Colonic mucosa (tissue), 4 donors: Measurements from ENCODE around the gene TANC1. TPM values are rescaled to one million over a fixed set of nuclear protein-coding genes. Genes with fewer than 3 reads are reported as not detected.

ENCODE experiments used
- DNase-seq: peaks from one replicate; pipeline ENCODE4 v3.0.0-alpha.2; 2020
- H3K27ac ChIP-seq: fragments of 200-600 bp; one replicate; pipeline ENCODE4 v1.8.0; 2021
- H3K27me3 ChIP-seq: fragments of 200-600 bp; one replicate; pipeline ENCODE4 v1.8.0; 2021
- H3K36me3 ChIP-seq: fragments of 200-600 bp; one replicate; pipeline ENCODE4 v1.8.0; 2021
- H3K4me1 ChIP-seq: fragments of 200-600 bp; one replicate; pipeline ENCODE4 v1.8.0; 2021; ENCODE audit warnings: mild to moderate bottlenecking
- H3K4me3 ChIP-seq: fragments of 200-600 bp; one replicate; pipeline ENCODE4 v1.8.0; 2021
- H3K9ac ChIP-seq, 2 donors: one replicate each; pipeline ENCODE4 v1.7.0; 2013; ENCODE audit warnings: control low read depth in 2 of 2, low read depth in 2 of 2, low read length in 2 of 2
- H3K9me3 ChIP-seq: fragments of 200-600 bp; one replicate; pipeline ENCODE4 v1.8.0; 2021
- intact Hi-C: fragments of 100-400 bp; cut with DNase I; formaldehyde crosslinking; loops from one replicate; pipeline ENCODE4 v1.14.1; 2022
- total RNA-seq, 2 donors: library from RNA; stranded (reverse); fragmentation: NEBNext Ultra II Directional in 1 of 2; extraction: Animal tissue kit (Norgen Biotek cat#: 25700) in 1 of 2; gene quantifications; one replicate each; pipeline ENCODE4 v1.2.1, GENCODE V29; 2021
- TF ChIP-seq, protein P1 (sequence below): fragments of 200-600 bp; IDR thresholded peaks from one replicate; pipeline ENCODE4 v1.8.0; 2022; ENCODE audit warnings: antibody characterized with exemption, mild to moderate bottlenecking
- donor health status: healthy.
- donor health status: DM: no; HTN: no; CAD: no.
- donor health status: DM: no; HTN: no; CAD: no.

TANC1 gene
- total RNA-seq, 2 donors from 2014 or later: 28.3 to 32.7 TPM

DNA sequence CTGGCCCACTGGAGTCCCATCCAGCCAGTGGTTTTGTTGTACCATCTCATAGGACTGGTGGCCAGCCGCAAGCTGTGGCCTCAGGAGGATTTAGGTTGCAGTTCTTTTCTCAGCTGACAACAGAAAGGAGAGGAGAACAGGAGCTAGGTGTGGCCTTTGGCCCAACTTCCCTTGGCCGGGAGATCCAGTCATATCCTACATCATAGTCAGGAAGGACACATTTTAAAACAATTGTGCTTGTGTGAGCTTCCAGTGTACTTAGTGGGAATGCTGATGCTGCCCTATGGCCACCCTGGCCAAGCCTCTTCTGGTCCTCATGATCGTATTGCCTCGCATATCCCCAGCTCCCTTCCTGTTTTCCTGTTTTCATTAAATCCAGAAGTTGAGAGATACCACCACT is 220.0 kb downstream of the TANC1 start:
- Histone ChIP-seq H3K9ac (no peak overlapping the region), H3K27ac (no peak overlapping the region), H3K36me3 (peaks cover 7% of the 10 kb centered on the region), H3K4me3 (no peak overlapping the region), H3K4me1 (no peaks in the 10 kb centered on the region), H3K27me3 (no peaks in the 10 kb centered on the region), H3K9me3 (no peaks in the 10 kb centered on the region)
- TF ChIP-seq, protein P1, sequence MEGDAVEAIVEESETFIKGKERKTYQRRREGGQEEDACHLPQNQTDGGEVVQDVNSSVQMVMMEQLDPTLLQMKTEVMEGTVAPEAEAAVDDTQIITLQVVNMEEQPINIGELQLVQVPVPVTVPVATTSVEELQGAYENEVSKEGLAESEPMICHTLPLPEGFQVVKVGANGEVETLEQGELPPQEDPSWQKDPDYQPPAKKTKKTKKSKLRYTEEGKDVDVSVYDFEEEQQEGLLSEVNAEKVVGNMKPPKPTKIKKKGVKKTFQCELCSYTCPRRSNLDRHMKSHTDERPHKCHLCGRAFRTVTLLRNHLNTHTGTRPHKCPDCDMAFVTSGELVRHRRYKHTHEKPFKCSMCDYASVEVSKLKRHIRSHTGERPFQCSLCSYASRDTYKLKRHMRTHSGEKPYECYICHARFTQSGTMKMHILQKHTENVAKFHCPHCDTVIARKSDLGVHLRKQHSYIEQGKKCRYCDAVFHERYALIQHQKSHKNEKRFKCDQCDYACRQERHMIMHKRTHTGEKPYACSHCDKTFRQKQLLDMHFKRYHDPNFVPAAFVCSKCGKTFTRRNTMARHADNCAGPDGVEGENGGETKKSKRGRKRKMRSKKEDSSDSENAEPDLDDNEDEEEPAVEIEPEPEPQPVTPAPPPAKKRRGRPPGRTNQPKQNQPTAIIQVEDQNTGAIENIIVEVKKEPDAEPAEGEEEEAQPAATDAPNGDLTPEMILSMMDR: no peak
- intact Hi-C loops: loop anchor here (10.0 kb wide), 1 partner anchor 284 kb away; no protein-coding TSS in a partner anchor
- DNase-seq: no peak

DNA sequence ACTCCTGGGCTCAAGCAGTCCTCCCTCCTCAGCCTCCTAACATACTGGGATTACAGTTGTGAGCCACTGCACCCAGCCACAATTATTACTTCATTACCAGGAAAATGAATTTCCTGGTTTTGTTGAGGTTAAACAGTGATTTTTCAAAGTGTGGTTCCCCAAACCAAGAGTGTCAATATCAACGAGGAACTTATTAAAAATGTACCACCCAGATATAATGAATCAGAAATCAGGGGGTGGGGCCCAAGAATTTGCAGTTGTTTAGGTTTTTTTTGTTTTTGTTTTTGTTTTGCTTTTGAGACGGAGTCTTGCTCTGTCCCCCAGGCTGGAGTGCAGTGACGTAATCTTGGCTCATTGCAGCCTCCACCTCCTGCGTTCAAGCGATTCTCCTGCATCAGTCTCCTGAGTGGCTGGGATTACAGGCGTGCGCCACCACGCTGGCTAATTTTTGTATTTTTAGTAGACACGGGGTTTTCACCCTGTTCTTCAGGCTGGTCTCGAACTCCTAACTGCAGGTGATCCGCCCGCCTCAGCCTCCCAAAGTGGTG is 224.0 kb downstream of the TANC1 start:
- Histone ChIP-seq H3K4me1 (no peaks in the 10 kb centered on the region), H3K27ac (no peak overlapping the region), H3K9me3 (no peaks in the 10 kb centered on the region), H3K9ac (no peak overlapping the region), H3K4me3 (no peak overlapping the region), H3K36me3 (peaks cover 25% of the 10 kb centered on the region), H3K27me3 (no peaks in the 10 kb centered on the region)
- intact Hi-C loops: no loop called here
- DNase-seq: no peak
- TF ChIP-seq, protein P1: no peak

DNA sequence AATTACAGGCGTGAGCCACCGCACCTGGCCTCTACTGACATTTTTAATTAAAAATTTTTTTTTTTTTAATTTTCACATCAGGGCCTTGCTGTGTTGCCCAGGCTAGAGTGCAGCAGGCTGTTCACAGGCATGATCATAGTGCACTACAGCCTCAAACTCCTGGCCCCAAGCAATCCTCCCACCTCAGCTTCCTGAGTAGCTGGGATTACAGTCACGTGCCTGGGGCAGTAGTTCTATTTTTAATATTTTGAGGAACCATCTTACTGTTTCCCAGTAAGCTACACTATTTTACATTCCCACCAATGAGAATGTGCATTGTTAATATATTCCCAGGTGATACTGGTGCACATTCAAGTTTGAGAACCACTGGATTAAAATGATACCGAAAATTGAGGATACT is 225.4 kb downstream of the TANC1 start:
- Histone ChIP-seq H3K4me3 (no peak overlapping the region), H3K27ac (no peak overlapping the region), H3K4me1 (no peaks in the 10 kb centered on the region), H3K9me3 (no peaks in the 10 kb centered on the region), H3K9ac (no peak overlapping the region), H3K27me3 (no peaks in the 10 kb centered on the region), H3K36me3 (peaks cover 25% of the 10 kb centered on the region)
- TF ChIP-seq, protein P1: no peak
- DNase-seq: no peak
- intact Hi-C loops: no loop called here

DNA sequence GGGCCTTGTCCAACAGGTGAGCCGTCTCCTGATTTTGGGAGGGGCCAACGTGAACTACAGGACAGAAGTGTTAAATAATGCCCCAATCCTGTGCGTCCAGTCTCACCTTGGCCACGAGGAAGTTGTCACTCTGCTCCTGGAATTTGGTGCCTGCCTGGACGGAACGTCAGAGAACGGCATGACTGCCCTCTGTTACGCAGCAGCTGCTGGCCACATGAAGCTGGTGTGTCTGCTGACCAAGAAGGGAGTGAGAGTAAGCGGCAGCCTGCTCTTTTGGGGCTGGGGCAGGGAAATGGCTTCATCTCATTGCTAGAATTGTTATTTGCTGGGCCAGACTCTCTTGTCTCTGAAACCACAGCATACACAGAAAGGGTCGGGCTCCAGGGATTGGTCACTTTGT is 225.8 kb downstream of the TANC1 start:
- H3K36me3 ChIP-seq: peaks cover 22% of the 10 kb centered on the region
- H3K4me3 ChIP-seq: no peak overlapping the region
- TF ChIP-seq, protein P1: no peak

DNA sequence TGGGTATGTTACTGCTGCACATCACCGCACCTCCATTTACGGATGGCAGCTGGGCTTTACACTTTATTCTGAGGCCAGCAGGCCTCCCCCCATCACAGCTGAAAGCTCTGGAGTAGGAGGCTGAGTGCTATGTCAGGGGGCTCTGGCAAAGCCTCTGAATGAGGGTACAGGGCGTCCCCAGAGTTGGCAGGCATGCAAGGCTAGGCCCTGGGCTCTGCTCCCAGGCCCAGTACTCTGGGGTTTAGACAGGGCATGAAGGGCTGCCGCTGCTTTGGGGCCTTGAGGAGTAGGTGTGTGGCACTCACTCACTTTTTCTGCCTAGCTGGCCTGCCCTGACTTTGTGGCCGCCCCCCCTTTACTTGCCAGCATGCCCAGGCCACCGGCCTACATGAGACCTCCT is 227.3 kb downstream of the TANC1 start:
- H3K27me3 ChIP-seq: no peaks in the 10 kb centered on the region
- H3K9ac ChIP-seq: no peak overlapping the region
- no peaks in the 10 kb centered on the region for H3K9me3 ChIP-seq
- peaks cover 17% of the 10 kb centered on the region for H3K36me3 ChIP-seq
- H3K4me1 ChIP-seq: no peaks in the 10 kb centered on the region
- intact Hi-C loops: no loop called here
- no peak overlapping the region for H3K4me3 ChIP-seq
- no peak overlapping the region for H3K27ac ChIP-seq
- TF ChIP-seq, protein P1: no peak
- no peak for DNase-seq

More for the DNA sequence above, 225.8 kb downstream of the TANC1 start:
- intact Hi-C loops: no loop called here
- H3K9ac ChIP-seq: no peak overlapping the region
- H3K9me3 ChIP-seq: no peaks in the 10 kb centered on the region
- no peak overlapping the region for H3K27ac ChIP-seq
- H3K27me3 ChIP-seq: no peaks in the 10 kb centered on the region
- no peaks in the 10 kb centered on the region for H3K4me1 ChIP-seq
- no peak for DNase-seq
